ENCODE measurements around the gene HSFX4. TPM values are rescaled to one million over a fixed set of nuclear protein-coding genes. Genes with fewer than 3 reads are reported as not detected.
"Not testable (repeated sequence)": the region's sequence is repeated elsewhere in the genome, so short reads cannot be mapped to it uniquely, and the experiment has no call there.

The HSFX4 gene
- total RNA-seq, 4 donors from 2014 or later, result not detected

DNA sequence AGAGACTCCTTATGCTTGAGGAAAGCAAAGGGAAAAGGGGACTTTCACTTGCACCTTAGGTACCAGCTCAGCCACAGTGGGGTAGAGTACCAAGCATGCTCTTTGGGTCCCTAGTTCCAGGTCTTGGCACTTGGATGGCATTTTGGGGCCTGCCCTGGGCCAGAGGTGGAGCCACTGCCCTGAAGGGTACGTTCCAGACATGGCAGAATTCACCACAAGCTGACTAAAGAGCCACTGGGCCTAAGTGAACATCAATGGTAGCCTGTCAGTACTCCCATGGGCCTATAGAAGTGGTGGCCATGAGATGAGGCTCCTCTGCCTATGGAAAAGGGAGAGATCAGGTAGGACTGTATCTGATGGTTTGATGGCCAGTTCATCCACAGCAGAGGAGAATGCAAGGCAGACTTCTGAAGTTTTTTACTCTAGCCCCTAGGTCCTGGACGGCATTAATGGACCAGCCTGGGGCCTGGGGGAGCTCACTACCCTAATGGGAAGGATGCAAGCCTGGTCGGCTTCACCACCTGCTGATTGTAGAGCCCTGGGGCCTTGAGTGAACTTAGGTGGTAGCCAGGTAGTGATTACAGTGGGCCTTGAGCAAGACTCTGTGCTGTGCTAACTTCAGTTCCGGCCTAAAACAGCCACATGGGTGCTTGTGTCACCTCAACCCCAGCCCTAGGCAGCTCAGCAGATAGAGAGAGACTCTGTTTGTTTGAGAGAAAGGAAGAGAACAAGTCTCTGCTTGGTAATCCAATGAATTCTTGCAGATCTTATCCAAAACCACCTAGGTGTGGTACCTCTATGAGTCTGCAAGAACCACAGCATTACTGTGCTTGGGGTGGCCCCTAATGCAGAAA is 19.8 kb upstream of the HSFX4 start:
- no peak overlapping the region for H3K27ac ChIP-seq
- TF ChIP-seq, protein P1, sequence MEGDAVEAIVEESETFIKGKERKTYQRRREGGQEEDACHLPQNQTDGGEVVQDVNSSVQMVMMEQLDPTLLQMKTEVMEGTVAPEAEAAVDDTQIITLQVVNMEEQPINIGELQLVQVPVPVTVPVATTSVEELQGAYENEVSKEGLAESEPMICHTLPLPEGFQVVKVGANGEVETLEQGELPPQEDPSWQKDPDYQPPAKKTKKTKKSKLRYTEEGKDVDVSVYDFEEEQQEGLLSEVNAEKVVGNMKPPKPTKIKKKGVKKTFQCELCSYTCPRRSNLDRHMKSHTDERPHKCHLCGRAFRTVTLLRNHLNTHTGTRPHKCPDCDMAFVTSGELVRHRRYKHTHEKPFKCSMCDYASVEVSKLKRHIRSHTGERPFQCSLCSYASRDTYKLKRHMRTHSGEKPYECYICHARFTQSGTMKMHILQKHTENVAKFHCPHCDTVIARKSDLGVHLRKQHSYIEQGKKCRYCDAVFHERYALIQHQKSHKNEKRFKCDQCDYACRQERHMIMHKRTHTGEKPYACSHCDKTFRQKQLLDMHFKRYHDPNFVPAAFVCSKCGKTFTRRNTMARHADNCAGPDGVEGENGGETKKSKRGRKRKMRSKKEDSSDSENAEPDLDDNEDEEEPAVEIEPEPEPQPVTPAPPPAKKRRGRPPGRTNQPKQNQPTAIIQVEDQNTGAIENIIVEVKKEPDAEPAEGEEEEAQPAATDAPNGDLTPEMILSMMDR (IDR thresholded peaks at IDR 0.05), result no peak
- TF ChIP-seq POLR2A (IDR thresholded peaks at IDR 0.05), result no peak
- no peak for TF ChIP-seq EP300 (IDR thresholded peaks at IDR 0.05)
- no peak for TF ChIP-seq POLR2AphosphoS5 (IDR thresholded peaks at IDR 0.05)
- H3K9me3 ChIP-seq, result no peaks in the 10 kb centered on the region
- no peaks in the 10 kb centered on the region for H3K36me3 ChIP-seq
- no peak for ATAC-seq
- no peaks in the 10 kb centered on the region for H3K27me3 ChIP-seq
- no peak overlapping the region for H3K4me3 ChIP-seq
- H3K4me1 ChIP-seq, result no peaks in the 10 kb centered on the region
- WGBS, 2 donors (ENCODE audit: low coverage in 1 of 2), result no CpG with 5 or more reads among the region's 4 CpGs

GRCh38 chrX:149910178-149910695 is 19.1 kb upstream of the HSFX4 start:
- 90 to 96% methylated on average over 4 to 7 of the region's 9 CpGs for WGBS, 2 donors (ENCODE audit: low coverage in 1 of 2)
- Histone ChIP-seq H3K27ac (no peak overlapping the region), H3K4me3 (no peak overlapping the region), H3K27me3 (no peaks in the 10 kb centered on the region), H3K9me3 (no peaks in the 10 kb centered on the region), H3K36me3 (no peaks in the 10 kb centered on the region), H3K4me1 (no peaks in the 10 kb centered on the region)
- TF ChIP-seq, protein P1 (IDR thresholded peaks at IDR 0.05), result no peak
- TF ChIP-seq EP300 (IDR thresholded peaks at IDR 0.05) (no peak), POLR2A (IDR thresholded peaks at IDR 0.05) (no peak), POLR2AphosphoS5 (IDR thresholded peaks at IDR 0.05) (no peak)
- ATAC-seq, result no peak

- Histone ChIP-seq H3K27me3 (no peaks in the 10 kb centered on the region), H3K4me1 (no peaks in the 10 kb centered on the region), H3K9me3 (no peaks in the 10 kb centered on the region), H3K4me3 (no peak overlapping the region), H3K36me3 (no peaks in the 10 kb centered on the region), H3K27ac (no peak overlapping the region)
- TF ChIP-seq EP300 (IDR thresholded peaks at IDR 0.05), result no peak
- TF ChIP-seq, protein P1 (IDR thresholded peaks at IDR 0.05), result no peak
- TF ChIP-seq POLR2A (IDR thresholded peaks at IDR 0.05), result no peak
- no peak for TF ChIP-seq POLR2AphosphoS5 (IDR thresholded peaks at IDR 0.05)
- 57 to 62% methylated on average over 2 of the region's 3 CpGs for WGBS, 2 donors (ENCODE audit: low coverage in 1 of 2)
- ATAC-seq, result no peak
Measured at GRCh38 chrX:149916745-149917392, 12.5 kb upstream of the HSFX4 start.

- no CpG with 5 or more reads among the region's 4 CpGs for whole genome bisulfite sequencing, 2 donors (ENCODE audit: low coverage in 1 of 2)
- not testable (repeated sequence) for H3K4me1 ChIP-seq, H3K27me3 ChIP-seq, H3K27ac ChIP-seq, H3K4me3 ChIP-seq, H3K9me3 ChIP-seq, H3K36me3 ChIP-seq, ATAC-seq
Measured at GRCh38 chrX:149923836-149924235, 5.5 kb upstream of the HSFX4 start.

GRCh38 chrX:149924434-149924833 is 4.9 kb upstream of the HSFX4 start:
- H3K27ac ChIP-seq, H3K27me3 ChIP-seq, H3K9me3 ChIP-seq, H3K4me3 ChIP-seq, H3K36me3 ChIP-seq, ATAC-seq, H3K4me1 ChIP-seq: not testable (repeated sequence)
- WGBS, 2 donors (ENCODE audit: low coverage in 1 of 2), result no CpG with 5 or more reads among the region's 5 CpGs

GRCh38 chrX:149927245-149927963 is 2.0 kb upstream of the HSFX4 start:
- H3K4me1 ChIP-seq, ATAC-seq, H3K4me3 ChIP-seq, H3K9me3 ChIP-seq, H3K36me3 ChIP-seq, H3K27me3 ChIP-seq, H3K27ac ChIP-seq: not testable (repeated sequence)
- WGBS, 2 donors (ENCODE audit: low coverage in 1 of 2), result no CpG with 5 or more reads among the region's 8 CpGs

DNA sequence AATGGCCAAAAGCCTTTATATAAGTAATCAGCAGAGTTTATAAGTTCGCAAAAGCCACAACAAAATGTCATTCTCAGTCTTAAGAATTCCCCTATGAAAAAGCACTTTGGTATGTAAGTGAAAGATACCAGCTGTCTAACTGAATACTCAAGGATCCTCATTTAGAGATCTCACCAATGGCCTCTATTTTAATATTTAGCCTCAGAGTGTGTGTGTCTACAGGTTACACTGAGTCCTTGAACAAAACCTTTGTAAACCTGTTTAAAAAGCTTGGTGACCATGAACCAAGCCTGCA is 1.5 kb upstream of the HSFX4 start:
- WGBS, 2 donors (ENCODE audit: low coverage in 1 of 2), result no CpG with 5 or more reads among the region's 1 CpG
- H3K9me3 ChIP-seq, H3K27me3 ChIP-seq, H3K27ac ChIP-seq, ATAC-seq, H3K4me3 ChIP-seq, H3K4me1 ChIP-seq, H3K36me3 ChIP-seq: not testable (repeated sequence)

GRCh38 chrX:149928635-149929034 is 738 bp upstream of the HSFX4 start:
- WGBS, 2 donors (ENCODE audit: low coverage in 1 of 2), result no CpG with 5 or more reads among the region's 1 CpG
- H3K9me3 ChIP-seq, H3K36me3 ChIP-seq, H3K27ac ChIP-seq, H3K4me1 ChIP-seq, H3K4me3 ChIP-seq, ATAC-seq, H3K27me3 ChIP-seq: not testable (repeated sequence)

- peaks cover 0 to 18% of the 10 kb centered on the region in 2 donors for H3K36me3 ChIP-seq
- not testable (repeated sequence) for H3K4me1 ChIP-seq, H3K4me3 ChIP-seq, H3K9me3 ChIP-seq, H3K27ac ChIP-seq, ATAC-seq, H3K27me3 ChIP-seq
- WGBS, 2 donors (ENCODE audit: low coverage in 1 of 2), result 43 to 71% methylated on average over 1 of the region's 4 CpGs
Measured at GRCh38 chrX:149931355-149931754, 2.0 kb downstream of the HSFX4 start.
